A549 (cell line): ENCODE results near the gene FBXW5.

Experiments
- EP300 ChIP-seq, 2 experiments: fragments of >200 bp; sonication (Bioruptor Twin); formaldehyde crosslinking; IDR thresholded peaks; 2 replicates in 1 of 2; 3 replicates in 1 of 2; pipeline ENCODE4 v1.6.1; 2016 to 2017
- FOSB ChIP-seq: fragments of 250-450 bp; sonication (Bioruptor Pico); IDR thresholded peaks from 2 replicates; pipeline ENCODE4 v1.5.0; 2020; ENCODE audit warnings: mild to moderate bottlenecking, moderate library complexity
- HOXB5 ChIP-seq: fragments of 250-450 bp; sonication (Bioruptor Pico); IDR thresholded peaks from 2 replicates; pipeline ENCODE4 v1.5.0; 2020; ENCODE audit warnings: mild to moderate bottlenecking, moderate library complexity
- JUNB ChIP-seq: fragments of >200 bp; sonication (Bioruptor Twin); formaldehyde crosslinking; IDR thresholded peaks from 2 replicates; pipeline ENCODE4 v1.6.1; 2016
- MAZ ChIP-seq: fragments of 150-350 bp; IDR thresholded peaks from 2 replicates; pipeline ENCODE4 v1.6.1; 2014; ENCODE audit warnings: antibody characterized with exemption, low read depth, low read length, borderline replicate concordance
- PHF8 ChIP-seq: fragments of 200-600 bp; sonication (generic); IDR thresholded peaks from 2 replicates; pipeline ENCODE4 v1.6.1; 2016; ENCODE audit warnings: low read depth, mild to moderate bottlenecking, antibody characterized with exemption, moderate library complexity, borderline replicate concordance
- POLR2A ChIP-seq: IDR thresholded peaks from 2 replicates; pipeline ENCODE4 v1.6.1; 2012; ENCODE audit warnings: mild to moderate bottlenecking, low read length
- TF ChIP-seq, protein P1 (sequence below): fragments of >200 bp; sonication (Bioruptor Twin); formaldehyde crosslinking; IDR thresholded peaks from 3 replicates; pipeline ENCODE4 v1.5.1; 2016
- TF ChIP-seq, protein P2 (sequence below): fragments of 450-650 bp; IDR thresholded peaks from 2 replicates; pipeline ENCODE4 v1.6.1; 2014; ENCODE audit warnings: antibody characterized with exemption
- TF ChIP-seq, protein P3 (sequence below): fragments of 250-450 bp; sonication (Bioruptor Pico); IDR thresholded peaks from 2 replicates; pipeline ENCODE4 v1.5.0; 2020; ENCODE audit warnings: low read depth, mild to moderate bottlenecking, moderate library complexity

DNA sequence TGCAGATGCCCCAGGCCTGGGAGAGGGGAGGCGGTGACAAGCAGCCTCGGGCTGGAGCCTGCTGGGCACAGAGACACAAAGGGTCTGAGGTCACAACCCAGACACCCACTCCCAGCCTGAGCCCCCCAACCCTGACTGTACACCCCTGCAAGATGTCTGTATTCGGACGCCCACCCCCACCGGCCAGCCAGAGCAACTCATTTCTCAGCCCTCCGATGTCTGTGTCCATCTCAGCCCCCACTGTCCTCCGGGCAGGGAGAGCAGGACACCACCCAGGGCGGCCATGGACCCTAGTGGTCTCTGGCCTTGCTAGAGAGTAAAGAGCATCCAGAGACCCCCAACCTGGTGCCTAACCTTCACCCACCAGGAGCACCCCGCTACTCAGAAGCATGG lies 11.4 kb upstream of the FBXW5 start:
- TF ChIP-seq POLR2A (no peak), FOSB (CRISPR knock-in tag) (no peak), EP300 (IDR thresholded peaks at IDR 0.05) (no peak), HOXB5 (CRISPR knock-in tag) (no peak), JUNB (no peak), PHF8 (no peak), MAZ (no peak)
- TF ChIP-seq, protein P1, sequence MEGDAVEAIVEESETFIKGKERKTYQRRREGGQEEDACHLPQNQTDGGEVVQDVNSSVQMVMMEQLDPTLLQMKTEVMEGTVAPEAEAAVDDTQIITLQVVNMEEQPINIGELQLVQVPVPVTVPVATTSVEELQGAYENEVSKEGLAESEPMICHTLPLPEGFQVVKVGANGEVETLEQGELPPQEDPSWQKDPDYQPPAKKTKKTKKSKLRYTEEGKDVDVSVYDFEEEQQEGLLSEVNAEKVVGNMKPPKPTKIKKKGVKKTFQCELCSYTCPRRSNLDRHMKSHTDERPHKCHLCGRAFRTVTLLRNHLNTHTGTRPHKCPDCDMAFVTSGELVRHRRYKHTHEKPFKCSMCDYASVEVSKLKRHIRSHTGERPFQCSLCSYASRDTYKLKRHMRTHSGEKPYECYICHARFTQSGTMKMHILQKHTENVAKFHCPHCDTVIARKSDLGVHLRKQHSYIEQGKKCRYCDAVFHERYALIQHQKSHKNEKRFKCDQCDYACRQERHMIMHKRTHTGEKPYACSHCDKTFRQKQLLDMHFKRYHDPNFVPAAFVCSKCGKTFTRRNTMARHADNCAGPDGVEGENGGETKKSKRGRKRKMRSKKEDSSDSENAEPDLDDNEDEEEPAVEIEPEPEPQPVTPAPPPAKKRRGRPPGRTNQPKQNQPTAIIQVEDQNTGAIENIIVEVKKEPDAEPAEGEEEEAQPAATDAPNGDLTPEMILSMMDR = no peak
- TF ChIP-seq, protein P2, sequence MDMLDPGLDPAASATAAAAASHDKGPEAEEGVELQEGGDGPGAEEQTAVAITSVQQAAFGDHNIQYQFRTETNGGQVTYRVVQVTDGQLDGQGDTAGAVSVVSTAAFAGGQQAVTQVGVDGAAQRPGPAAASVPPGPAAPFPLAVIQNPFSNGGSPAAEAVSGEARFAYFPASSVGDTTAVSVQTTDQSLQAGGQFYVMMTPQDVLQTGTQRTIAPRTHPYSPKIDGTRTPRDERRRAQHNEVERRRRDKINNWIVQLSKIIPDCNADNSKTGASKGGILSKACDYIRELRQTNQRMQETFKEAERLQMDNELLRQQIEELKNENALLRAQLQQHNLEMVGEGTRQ = no peak
- TF ChIP-seq, protein P3, sequence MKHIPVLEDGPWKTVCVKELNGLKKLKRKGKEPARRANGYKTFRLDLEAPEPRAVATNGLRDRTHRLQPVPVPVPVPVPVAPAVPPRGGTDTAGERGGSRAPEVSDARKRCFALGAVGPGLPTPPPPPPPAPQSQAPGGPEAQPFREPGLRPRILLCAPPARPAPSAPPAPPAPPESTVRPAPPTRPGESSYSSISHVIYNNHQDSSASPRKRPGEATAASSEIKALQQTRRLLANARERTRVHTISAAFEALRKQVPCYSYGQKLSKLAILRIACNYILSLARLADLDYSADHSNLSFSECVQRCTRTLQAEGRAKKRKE (CRISPR knock-in tag) = no peak
